Vagina (tissue), 2 donors: ENCODE data around the gene UGT2B17. TPM values are rescaled to one million over a fixed set of nuclear protein-coding genes. Genes with fewer than 3 reads are reported as not detected.
"Not testable (repeated sequence)": the region's sequence is repeated elsewhere in the genome, so short reads cannot be mapped to it uniquely, and the experiment has no call there.

ENCODE experiments used
- DNase-seq, 2 donors: peaks; one replicate each; pipeline ENCODE4 v3.0.0-alpha.2; 2017; ENCODE audit errors: extremely low spot score in 2 of 2
- H3K27ac ChIP-seq: fragments of 200-600 bp; sonication (generic); one replicate; pipeline ENCODE4 v1.5.1; 2019
- H3K27me3 ChIP-seq: fragments of 200-600 bp; sonication (generic); one replicate; pipeline ENCODE4 v1.5.1; 2019
- H3K36me3 ChIP-seq, 2 donors: fragments of 200-600 bp; sonication (generic); one replicate each; pipeline ENCODE4 v1.5.1; 2017 to 2019
- H3K4me1 ChIP-seq: fragments of 200-600 bp; sonication (generic); one replicate; pipeline ENCODE4 v1.5.1; 2019
- H3K4me3 ChIP-seq, 2 donors: fragments of 200-600 bp; sonication (generic); 1 replicate in 1 of 2; 2 replicates in 1 of 2; pipeline ENCODE4 v1.5.1; 2016 to 2019
- H3K9me3 ChIP-seq: fragments of 200-600 bp; sonication (generic); one replicate; pipeline ENCODE4 v1.5.1; 2019
- POLR2A ChIP-seq, 2 donors: fragments of 450-650 bp; IDR thresholded peaks; one replicate each; pipeline ENCODE4 v1.6.1; 2017; ENCODE audit warnings: antibody characterized with exemption in 2 of 2, mild to moderate bottlenecking in 2 of 2, moderate library complexity in 2 of 2
- POLR2AphosphoS5 ChIP-seq, 2 donors: sonication (generic); formaldehyde crosslinking; IDR thresholded peaks; one replicate each; pipeline ENCODE4 v1.9.0; 2017; ENCODE audit warnings: antibody characterized with exemption in 2 of 2, mild to moderate bottlenecking in 2 of 2, low read depth in 1 of 2; ENCODE audit not compliant: insufficient read depth in 1 of 2
- intact Hi-C: fragments of 100-400 bp; cut with DNase I; formaldehyde crosslinking; loops from one replicate; pipeline ENCODE4 v1.15.1; 2023
- total RNA-seq: library from RNA; depleted of rRNA; stranded (reverse); fragments of >200 nt; gene quantifications from one replicate; pipeline ENCODE4 v1.2.3, GENCODE V29; 2016
- TF ChIP-seq, protein P1 (sequence below), 3 experiments: fragments of 450-650 bp in 2 of 3; fragments of 200-600 bp in 1 of 3; sonication (generic) in 1 of 3; IDR thresholded peaks; one replicate each; pipeline ENCODE4 v1.5.1; 2017 to 2019; ENCODE audit warnings: antibody characterized with exemption in 3 of 3, mild to moderate bottlenecking in 2 of 3, moderate library complexity in 2 of 3

Gene UGT2B17
- total RNA-seq, 1 donor from 2014 or later, result not detected

DNA sequence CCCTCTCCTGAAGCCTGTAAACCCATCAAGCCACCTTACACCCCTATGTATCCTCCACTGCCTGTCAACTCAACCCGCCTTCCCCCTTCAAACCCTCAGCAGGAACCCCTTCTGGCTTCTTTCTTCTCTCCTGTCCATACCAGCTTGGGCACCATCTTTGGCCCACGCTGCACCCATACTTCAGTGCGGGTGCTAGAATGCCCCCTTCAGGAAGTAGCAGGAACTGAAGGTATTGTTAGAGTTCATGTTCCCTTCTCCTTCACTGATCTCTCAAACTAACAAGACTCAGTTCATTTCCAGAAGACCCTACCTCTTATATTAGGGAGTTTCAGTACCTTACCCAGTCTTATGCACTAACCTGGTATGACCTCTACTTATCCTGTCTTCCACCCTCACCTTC lies 1.5 kb upstream of the UGT2B17 start:
- DNase-seq, result no peak
- Histone ChIP-seq H3K4me3 (no peak overlapping the region), H3K27ac (no peak overlapping the region), H3K36me3 (no peaks in the 10 kb centered on the region), H3K9me3 (no peaks in the 10 kb centered on the region), H3K27me3 (no peaks in the 10 kb centered on the region), H3K4me1 (no peaks in the 10 kb centered on the region)
- TF ChIP-seq, protein P1, sequence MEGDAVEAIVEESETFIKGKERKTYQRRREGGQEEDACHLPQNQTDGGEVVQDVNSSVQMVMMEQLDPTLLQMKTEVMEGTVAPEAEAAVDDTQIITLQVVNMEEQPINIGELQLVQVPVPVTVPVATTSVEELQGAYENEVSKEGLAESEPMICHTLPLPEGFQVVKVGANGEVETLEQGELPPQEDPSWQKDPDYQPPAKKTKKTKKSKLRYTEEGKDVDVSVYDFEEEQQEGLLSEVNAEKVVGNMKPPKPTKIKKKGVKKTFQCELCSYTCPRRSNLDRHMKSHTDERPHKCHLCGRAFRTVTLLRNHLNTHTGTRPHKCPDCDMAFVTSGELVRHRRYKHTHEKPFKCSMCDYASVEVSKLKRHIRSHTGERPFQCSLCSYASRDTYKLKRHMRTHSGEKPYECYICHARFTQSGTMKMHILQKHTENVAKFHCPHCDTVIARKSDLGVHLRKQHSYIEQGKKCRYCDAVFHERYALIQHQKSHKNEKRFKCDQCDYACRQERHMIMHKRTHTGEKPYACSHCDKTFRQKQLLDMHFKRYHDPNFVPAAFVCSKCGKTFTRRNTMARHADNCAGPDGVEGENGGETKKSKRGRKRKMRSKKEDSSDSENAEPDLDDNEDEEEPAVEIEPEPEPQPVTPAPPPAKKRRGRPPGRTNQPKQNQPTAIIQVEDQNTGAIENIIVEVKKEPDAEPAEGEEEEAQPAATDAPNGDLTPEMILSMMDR (IDR thresholded peaks at IDR 0.05), result no peak
- no peak for TF ChIP-seq POLR2AphosphoS5 (IDR thresholded peaks at IDR 0.05; ENCODE audit: insufficient read depth in 1 of 2, low read depth in 1 of 2)
- no peak for TF ChIP-seq POLR2A (IDR thresholded peaks at IDR 0.05)
- intact Hi-C loops, result no loop called here

DNA sequence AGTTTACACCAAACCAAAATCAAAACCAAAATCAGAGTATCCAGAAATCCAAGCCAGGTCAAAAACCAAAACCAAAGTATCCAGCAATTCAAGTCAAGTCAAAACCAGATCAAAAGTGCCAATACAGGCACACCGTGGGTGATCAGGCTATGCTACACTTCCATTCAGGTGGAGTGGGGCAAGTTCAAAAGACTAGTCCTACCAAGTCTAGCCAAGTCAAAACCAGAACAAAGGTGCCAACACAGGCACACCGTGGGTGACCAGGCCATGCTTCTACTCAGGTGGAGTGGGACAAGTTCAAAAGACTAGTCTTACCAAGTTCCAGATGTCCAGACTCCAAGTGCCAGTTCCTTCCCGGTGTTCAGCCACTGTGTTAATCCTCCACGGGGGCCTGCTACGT lies 486 bp downstream of the UGT2B17 start:
- H3K4me1 ChIP-seq, H3K36me3 ChIP-seq, H3K9me3 ChIP-seq, DNase-seq, H3K27me3 ChIP-seq, H3K4me3 ChIP-seq, intact Hi-C loops, H3K27ac ChIP-seq: not testable (repeated sequence)

DNA sequence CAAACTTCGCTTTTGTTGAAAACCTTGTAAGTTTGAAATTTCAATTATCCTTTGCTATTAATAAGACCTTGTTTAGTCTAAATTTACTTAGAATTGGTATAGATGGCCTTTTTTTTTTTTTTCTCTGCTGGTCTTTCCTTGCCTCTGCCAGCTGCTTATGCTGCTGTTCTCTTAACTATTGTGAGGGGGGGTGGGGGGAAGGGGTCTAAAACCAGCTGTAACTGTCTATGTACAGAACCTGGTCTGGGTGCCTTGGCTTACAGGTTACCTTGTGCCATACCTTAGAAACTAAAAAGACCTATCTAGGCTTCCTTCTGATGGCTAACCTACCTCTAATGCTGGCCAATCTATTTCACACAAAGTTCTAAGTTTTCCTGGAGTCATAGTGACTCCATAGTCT lies 1.0 kb downstream of the UGT2B17 start:
- TF ChIP-seq, protein P1 (IDR thresholded peaks at IDR 0.05), result no peak
- TF ChIP-seq POLR2A (IDR thresholded peaks at IDR 0.05) (no peak), POLR2AphosphoS5 (IDR thresholded peaks at IDR 0.05; ENCODE audit: insufficient read depth in 1 of 2, low read depth in 1 of 2) (no peak)
- H3K4me1 ChIP-seq, result no peaks in the 10 kb centered on the region

DNA sequence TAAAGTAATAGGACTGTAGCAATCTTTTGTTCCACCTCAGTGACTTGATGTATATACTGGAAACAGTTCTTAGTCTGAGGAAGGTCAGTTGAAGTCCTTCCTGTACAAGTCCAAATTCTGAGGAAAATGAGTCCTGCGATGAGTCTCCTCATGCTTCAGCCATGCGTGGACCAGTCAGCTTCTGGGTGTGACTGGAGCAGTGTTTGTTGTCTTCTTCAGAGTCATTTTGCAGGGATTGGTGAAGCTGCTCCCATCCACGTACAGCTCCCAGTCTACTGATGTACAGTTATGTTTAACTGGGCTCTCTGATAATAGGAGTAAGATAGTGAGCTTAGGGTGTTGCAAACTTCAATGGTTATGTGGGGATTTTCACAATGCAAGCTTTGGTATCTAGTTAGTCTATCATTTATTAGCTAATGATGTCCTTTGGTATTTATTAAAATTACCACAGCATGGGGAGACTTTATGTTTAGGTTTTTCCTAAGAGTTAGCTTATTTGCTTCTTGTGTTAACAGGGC lies 3.4 kb downstream of the UGT2B17 start:
- TF ChIP-seq POLR2AphosphoS5 (IDR thresholded peaks at IDR 0.05; ENCODE audit: insufficient read depth in 1 of 2, low read depth in 1 of 2), result no peak
- Histone ChIP-seq H3K4me1 (no peaks in the 10 kb centered on the region), H3K4me3 (no peak overlapping the region), H3K27me3 (no peaks in the 10 kb centered on the region), H3K36me3 (no peaks in the 10 kb centered on the region), H3K27ac (no peak overlapping the region), H3K9me3 (no peaks in the 10 kb centered on the region)
- DNase-seq, result no peak
- intact Hi-C loops, result no loop called here

More for the DNA sequence above, 1.0 kb downstream of the UGT2B17 start:
- no peak for DNase-seq
- no peak overlapping the region for H3K4me3 ChIP-seq
- H3K27ac ChIP-seq, result no peak overlapping the region
- no peaks in the 10 kb centered on the region for H3K36me3 ChIP-seq
- intact Hi-C loops, result no loop called here
- H3K9me3 ChIP-seq, result no peaks in the 10 kb centered on the region
- H3K27me3 ChIP-seq, result no peaks in the 10 kb centered on the region

DNA sequence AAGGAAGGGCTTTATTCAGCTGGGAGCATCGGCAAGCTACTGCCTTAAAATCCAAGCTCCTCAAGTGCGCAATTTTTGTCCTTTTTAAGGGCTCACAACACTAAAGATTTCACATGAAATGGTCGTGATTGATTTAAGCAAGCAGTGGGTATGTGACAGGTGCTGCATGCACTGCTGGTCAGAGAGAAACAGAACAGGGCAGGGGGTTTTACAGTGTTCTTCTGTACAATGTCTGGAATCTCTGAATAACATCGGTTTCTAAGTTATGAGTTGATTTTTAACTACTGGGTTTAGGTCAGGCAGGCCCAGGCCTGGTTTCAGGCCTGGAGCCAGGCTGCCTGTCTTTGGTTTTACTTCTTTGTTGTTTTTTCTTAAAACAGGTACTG lies 6.0 kb downstream of the UGT2B17 start:
- Histone ChIP-seq H3K27ac (no peak overlapping the region), H3K36me3 (no peaks in the 10 kb centered on the region), H3K9me3 (no peaks in the 10 kb centered on the region), H3K4me1 (no peaks in the 10 kb centered on the region), H3K4me3 (no peak overlapping the region), H3K27me3 (no peaks in the 10 kb centered on the region)
- no peak for TF ChIP-seq POLR2AphosphoS5 (IDR thresholded peaks at IDR 0.05; ENCODE audit: insufficient read depth in 1 of 2, low read depth in 1 of 2)
- TF ChIP-seq POLR2A (IDR thresholded peaks at IDR 0.05), result no peak
- TF ChIP-seq, protein P1 (IDR thresholded peaks at IDR 0.05), result no peak
- no peak for DNase-seq
- intact Hi-C loops, result no loop called here

DNA sequence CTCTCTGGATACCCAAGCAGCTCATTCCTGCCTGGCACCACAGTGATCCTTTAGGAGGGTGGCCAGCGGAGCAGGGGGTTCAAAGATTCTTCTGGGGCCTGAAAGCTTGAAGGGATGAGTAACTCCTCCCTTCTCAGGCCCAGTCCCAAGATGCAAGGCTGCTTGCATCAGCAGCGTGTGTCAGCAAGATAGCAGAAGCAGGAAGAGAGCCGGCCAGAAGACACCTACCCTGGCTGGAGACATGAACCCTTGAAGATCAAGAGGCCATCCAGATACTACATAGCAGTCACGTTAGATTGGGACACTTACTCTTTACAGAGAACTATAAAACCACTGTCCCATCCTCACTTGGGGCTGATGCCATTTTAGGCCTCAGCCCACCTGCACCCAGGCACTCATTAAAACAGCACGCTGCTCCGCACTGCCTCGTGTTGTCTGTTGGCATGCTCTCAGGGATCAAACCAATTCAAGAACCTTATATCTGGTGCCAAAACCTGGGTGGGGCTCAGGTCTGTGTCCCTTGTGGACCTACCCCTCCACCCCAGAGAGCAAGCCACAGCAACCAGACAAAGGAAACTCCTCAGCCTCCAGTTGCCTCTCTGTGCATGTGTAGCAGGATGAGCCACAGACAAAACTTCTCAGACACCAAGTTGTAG lies 6.5 kb downstream of the UGT2B17 start:
- H3K36me3 ChIP-seq, result no peaks in the 10 kb centered on the region
- no peak for DNase-seq
- H3K27me3 ChIP-seq, result no peaks in the 10 kb centered on the region
- intact Hi-C loops, result no loop called here
- no peaks in the 10 kb centered on the region for H3K9me3 ChIP-seq
- TF ChIP-seq POLR2A (IDR thresholded peaks at IDR 0.05) (no peak), POLR2AphosphoS5 (IDR thresholded peaks at IDR 0.05; ENCODE audit: insufficient read depth in 1 of 2, low read depth in 1 of 2) (no peak)
- TF ChIP-seq, protein P1 (IDR thresholded peaks at IDR 0.05), result no peak
- no peak overlapping the region for H3K4me3 ChIP-seq
- no peak overlapping the region for H3K27ac ChIP-seq
- no peaks in the 10 kb centered on the region for H3K4me1 ChIP-seq

DNA sequence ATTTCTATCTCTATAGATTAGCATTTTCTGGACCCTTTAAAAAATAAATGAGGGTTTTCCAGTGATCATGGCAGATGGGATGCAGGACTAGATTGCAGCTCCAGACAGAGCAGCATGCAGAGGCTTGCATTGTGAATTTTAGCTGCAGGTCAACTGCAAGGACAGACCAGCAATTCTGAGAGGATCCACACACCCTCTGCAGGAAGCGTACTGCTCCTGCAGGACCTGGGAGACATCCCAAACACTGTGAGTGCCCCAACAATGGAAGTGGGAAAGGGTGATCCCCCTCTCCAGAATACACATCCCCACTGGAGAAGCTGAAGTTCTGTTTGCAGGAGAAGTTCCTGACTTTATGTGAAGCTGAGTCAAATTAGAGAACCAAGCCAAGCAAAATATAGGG lies 7.1 kb downstream of the UGT2B17 start:
- H3K4me1 ChIP-seq, H3K27me3 ChIP-seq, DNase-seq, H3K27ac ChIP-seq, H3K4me3 ChIP-seq, intact Hi-C loops, H3K9me3 ChIP-seq, H3K36me3 ChIP-seq: not testable (repeated sequence)

DNA sequence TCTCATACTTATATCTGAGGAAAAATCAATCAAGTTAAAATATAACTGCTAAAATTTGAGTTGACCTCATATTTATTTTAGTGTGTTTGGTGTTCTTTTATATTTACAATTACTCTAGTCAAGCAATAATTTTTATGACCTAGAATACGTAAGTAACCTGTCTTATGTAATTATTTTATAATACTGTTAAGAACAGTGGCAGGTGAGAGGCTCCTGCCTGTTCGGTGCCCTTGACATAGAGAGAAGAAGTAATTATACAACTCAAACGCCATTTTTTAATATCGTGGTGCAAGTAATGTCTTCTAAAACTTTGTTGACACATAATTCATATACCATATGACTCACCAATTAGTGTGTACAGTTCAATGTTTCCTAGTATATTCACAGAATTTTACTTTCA lies 7.6 kb downstream of the UGT2B17 start:
- H3K27ac ChIP-seq, DNase-seq, intact Hi-C loops, H3K4me1 ChIP-seq, H3K4me3 ChIP-seq, H3K9me3 ChIP-seq, H3K36me3 ChIP-seq, H3K27me3 ChIP-seq: not testable (repeated sequence)

DNA sequence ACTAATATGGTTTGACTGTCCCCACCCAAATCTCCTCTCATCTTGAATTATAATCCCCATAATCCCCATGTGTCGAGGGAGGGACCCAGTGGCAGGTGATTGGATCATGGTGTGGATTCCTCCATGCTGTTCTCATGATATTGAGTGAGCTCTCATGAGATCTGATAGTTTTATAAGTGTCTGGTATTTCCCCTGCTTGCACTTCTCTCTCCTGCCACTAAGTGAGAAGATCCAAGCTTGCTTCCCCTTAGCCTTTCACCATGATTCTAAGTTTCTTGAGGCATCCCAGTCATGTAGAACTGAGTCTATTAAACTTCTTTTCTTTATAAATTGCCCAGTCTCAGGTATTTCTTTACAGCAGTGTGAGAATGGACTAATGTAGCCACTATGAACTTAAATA lies 9.8 kb downstream of the UGT2B17 start:
- H3K27ac ChIP-seq, intact Hi-C loops, H3K4me1 ChIP-seq, H3K27me3 ChIP-seq, H3K9me3 ChIP-seq, H3K4me3 ChIP-seq, DNase-seq, H3K36me3 ChIP-seq: not testable (repeated sequence)
